H1 (cell line): ENCODE data around the gene TRDMT1. TPM values are rescaled to one million over a fixed set of nuclear protein-coding genes. Genes with fewer than 3 reads are reported as not detected.

Source experiments
- CHD7 ChIP-seq: fragments of 300-600 bp; sonication (generic); IDR thresholded peaks from 2 replicates; pipeline ENCODE4 v1.7.1; 2012; ENCODE audit warnings: low read length, moderate library complexity, mild to moderate bottlenecking, inconsistent platforms; ENCODE audit not compliant: insufficient replicate concordance
- POLR2A ChIP-seq, 2 experiments: IDR thresholded peaks; 1 replicate in 1 of 2; 2 replicates in 1 of 2; pipeline ENCODE4 v1.6.1; 2011; ENCODE audit warnings: low read depth in 2 of 2, low read length in 2 of 2, mild to moderate bottlenecking in 2 of 2; ENCODE audit errors: control extremely low read depth in 1 of 2
- polyA plus RNA-seq, 7 experiments: library from polyadenylated mRNA; depleted of rRNA in 3 of 7; stranded (reverse) in 5 of 7; unstranded in 2 of 7; fragments of >200 nt in 5 of 7; fragments of 200-250 nt in 2 of 7; gene quantifications; 1 replicate in 5 of 7; 2 replicates in 1 of 7; 4 replicates in 1 of 7; pipeline versions ENCODE4 v1.2.1 to v1.2.3, GENCODE V29; 2011 to 2013; ENCODE audit warnings: missing spikeins in 2 of 7, mixed read lengths in 2 of 7
- total RNA-seq: library from RNA; stranded (reverse); fragmentation: NEBNext Ultra II Directional; extraction: Animal tissue kit (Norgen Biotek cat#: 25700); gene quantifications from 2 replicates; pipeline ENCODE4 v1.2.1, GENCODE V29; 2021

The TRDMT1 gene
- total and polyA plus RNA-seq, 2 of the 8 experiments (the other 6 are each of a cell fraction or from before 2014, with no cell fraction given), result 7.4 to 21.4 TPM

- TF ChIP-seq CHD7 (no peak), POLR2A (IDR thresholded peaks at IDR 0.05; ENCODE audit: control extremely low read depth in 1 of 2, low read depth in 2 of 2, low read length in 2 of 2) (no peak)
These were observed 99.6 kb downstream of the TRDMT1 start (continued) for GRCh38 chr10:17101910-17102266.
